HG03469 (cell line): ENCODE data around the gene KHSRP.
"Not testable (repeated sequence)": the region's sequence is repeated elsewhere in the genome, so short reads cannot be mapped to it uniquely, and the experiment has no call there.

Experiments used
- ATAC-seq: cut with Tn5 transposase; IDR thresholded peaks from one replicate; pipeline ENCODE4 v1.9.1; 2021; ENCODE audit warnings: mild to moderate bottlenecking, moderate library complexity, moderate number of reproducible peaks; ENCODE audit not compliant: unreplicated experiment

The KHSRP gene

DNA sequence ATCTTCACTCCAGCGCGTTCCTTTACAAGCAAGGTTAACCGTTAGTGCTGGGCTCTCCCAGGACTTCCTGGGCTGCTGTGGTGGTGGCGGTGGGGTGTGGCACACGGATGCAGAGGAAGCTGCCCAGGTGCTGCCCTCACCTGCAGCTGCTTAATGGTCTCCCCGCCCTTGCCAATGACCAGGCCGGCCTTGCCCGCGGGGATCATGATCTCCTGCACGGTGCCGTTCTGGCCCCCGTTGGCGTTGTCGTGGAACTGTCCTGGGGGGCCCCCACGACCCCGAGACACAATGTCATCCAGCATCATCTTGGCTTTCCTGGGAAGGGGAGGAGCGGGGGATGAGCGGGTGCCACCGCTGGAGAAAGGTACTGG, 6.1 kb downstream of the KHSRP start:
- ATAC-seq, result no peak

DNA sequence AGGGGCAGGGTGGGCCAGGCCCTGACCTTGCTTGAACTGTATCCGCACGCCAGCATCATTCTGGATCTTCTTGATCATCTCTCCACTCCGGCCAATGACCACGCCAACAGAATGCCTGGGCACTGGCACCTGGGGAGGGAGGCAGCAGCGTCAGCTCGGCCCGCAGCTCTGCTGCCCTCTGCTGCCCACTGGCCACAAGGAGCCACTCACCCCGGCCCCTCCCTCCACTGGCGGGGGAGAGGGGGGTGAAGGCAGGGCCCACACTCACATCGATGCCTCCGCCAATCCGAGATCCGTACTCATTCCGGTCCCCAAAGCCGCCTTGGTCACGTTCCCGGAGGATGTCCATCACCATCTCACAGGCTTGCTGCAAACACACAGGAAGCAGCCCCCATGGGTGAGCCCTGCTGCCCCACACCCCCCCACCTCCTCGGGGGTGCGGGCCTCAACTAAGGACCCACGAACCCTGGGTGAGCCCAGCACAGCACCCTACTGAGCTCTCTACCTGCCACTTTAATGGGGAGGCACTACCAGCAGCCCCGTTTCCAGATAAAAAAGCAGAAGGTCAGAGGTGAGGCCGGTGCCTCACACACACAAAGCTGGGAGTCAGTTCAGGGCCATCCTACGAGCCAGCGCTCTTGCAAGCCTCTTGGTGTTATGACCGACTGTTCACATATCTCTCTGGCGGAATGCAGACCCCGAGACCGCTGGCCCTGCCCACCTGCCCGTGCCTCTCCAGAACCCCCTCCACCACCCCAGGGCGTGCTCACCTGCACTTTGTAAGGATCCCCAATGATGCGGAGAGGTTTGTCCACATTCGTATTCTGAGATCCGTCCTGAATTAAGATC, 6.7 kb downstream of the KHSRP start:
- no peak for ATAC-seq

DNA sequence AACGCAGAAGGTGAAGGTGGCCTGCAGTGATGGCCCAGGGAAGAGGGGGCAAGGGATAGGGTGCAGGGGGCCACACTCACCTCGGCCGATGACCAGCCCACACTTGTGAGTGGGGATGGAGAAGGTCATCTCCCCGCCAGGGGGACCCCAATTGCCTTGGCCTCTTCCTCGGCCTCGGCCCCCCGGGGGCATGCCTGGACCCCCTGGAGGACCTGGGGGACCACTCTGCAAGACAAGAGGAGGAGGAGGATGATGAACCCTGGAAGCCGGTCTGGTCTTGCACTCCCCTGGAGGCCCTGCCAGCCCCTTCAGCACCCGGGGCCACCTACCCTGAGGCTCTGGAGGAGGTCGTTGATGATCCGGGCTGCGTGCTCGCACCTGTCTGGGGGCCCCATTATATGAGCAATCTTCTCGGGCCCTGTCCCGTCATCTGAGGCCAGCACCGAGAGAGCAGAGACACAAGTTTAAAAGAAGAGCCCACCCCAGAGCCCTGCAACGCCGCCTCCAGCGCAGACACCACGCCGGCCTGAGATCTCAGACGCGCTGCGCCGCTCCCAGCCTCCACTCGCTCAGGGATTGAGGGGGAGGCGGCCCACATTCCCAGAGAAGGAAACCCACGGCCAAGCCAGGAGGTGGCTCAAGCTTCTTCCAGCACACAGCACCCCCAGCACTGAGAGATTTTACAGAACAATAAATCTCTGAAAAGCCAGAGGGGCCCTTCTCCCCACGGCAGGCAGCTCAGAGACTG, 7.8 kb downstream of the KHSRP start:
- ATAC-seq, result no peak

DNA sequence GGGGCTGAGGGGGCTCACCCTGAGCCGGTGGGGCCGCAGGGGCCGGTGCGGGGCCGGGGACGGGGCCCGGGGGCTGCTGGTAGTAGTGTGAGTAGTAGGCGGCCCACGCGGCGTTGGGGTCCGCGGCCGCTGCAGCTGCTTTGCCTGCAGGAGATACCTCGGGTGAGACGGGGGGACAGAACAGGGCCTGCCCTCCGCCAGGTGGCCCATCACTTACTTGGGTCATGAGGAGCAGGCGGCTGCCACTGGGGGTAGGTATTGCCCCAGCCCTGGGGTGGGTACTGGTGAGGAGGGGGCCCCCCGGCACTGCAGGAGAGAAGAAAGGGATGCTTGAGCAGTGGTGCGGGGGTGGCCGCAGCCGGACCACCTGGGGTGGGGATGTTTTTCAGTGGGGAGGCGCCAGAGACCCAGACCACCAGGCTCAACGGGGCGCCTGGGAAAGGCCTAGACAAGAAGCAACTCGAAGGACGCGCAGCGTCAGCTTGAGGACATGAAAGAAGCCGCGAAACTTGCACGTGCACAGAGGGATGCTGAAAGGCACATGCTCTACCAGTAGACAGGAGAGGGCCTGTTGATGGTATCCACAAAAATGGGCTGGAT, 8.9 kb downstream of the KHSRP start:
- ATAC-seq, result no peak

DNA sequence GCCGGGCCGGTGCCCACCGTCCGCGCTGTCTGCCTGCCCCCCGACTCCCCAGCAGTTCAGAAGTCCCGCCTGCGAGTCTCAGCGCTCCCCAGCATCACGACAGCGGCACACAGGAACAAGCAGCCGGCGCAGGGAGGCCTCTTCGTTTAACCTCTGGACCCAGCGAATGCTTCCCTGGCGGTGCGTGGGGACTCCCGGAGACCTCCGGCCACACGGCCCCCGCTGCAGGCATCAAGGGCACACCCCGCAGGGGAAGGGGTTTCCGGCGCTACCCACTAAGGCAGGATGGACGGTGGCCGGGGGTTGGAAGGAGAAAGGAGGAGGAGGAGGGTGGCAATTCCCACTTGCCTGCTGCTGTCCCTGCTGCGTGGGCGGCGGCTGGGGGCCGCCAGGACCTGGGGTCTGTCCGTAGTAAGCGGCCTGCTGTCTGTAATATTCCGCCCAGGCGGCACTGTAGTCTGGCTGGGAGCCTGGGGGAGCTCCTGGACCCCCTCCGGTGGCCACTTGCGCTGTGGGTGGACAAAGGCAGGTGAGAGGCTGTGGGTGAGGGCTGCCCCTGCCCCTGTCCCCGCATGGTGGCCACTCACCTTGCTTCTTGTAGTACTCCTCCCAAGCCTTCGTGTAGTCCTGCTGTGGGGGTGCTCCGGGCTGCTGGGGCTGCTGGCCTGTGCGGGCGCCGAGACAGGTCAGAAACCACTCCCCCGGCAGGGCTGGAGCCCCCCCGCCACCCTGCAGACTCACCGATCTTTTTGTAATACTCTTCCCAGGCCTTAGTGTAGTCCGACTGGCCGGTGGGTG, 9.6 kb downstream of the KHSRP start:
- no peak for ATAC-seq

DNA sequence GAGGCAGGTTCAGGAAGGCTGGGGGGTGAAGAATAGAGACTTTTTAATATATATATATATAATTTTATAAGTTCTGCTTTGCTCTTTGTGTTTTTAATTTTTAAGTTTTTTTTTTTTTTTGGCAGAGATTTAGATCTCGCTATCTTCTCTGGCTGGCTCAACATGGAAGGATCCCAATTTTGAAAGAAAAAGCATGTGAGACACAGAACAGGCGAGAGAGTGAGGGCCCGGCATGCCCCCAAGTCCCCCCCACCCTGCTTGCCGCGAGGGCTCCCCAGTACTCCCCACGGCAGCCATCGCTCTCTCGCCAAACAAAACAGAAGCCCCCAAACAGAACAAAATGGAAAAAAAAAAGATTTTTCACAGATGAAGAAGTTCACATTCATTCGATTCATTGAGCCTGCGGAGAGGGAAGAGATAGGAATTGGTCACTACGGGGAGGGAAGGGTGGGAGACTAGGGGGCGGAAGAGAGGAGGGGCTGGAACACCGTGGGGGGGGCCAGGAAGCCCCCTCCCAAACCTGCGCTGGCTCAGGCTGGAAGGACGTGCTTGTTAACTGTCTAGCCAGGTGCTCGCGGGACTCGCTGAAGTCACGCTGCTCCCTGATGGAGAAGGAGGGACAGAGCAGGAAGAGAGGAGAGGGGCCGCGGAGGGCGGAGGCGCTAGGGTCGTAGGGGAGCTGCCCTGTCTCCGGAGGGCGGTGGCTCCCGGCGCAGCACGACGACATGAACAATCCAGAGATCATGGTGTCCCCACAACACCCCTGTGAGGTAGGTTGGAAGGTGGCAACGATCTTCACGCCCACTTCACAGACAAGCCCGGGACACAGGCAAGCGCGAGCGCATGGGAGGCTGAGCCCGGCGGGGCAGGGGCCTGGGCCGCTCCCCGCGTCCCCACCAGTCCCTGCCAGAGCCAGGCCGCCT, 10.6 kb downstream of the KHSRP start:
- ATAC-seq, result no peak

DNA sequence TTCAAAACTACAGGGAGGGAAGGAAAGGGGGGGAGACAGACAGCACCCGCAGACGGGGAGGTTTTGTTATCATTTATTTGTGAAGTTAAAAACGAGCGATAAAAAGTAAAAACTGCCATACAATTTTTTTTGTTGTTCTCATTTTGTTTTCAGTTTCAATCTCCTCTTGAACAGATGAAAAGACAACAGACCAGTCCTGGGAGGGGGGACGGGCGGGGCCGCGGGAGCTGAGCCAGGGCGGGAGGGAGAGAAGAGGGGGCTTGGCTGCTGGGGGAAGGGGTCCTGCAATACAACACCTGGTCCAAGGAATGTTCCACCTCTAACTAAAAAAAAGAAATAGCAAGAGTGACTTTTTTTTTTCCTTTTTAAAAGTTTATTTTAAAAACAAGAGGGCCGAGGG, 11.3 kb downstream of the KHSRP start:
- no peak for ATAC-seq

DNA sequence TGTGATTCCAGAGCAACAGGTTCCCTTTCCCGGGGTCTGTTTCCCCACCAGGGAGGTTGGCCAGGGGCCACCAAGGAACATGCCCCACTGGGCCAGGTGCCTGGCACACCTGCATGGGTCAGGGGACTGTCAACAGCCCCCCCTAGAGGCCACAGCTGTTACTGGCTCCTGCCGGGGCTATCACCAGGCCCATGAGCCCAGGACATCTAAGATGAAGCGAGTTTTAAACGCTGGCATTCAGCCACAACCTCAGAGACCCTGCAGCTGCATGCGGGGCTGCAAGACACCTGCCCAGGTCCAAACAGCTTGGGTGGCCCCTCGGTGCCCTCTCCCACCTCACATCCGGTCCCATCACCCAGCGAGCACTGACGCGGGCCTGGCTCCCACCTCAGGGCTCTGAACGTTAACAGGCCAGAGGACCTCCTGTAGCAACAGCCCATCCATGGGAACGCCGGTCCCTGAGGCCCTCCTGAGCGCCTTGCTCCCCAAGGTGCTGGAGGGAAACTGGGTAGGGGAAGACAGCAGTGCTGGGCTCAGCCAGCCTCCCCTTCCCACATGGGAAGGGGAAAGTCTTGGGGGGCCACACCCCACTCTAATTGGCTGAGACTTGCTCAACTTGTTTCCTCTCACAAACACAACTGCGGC, 12.0 kb downstream of the KHSRP start:
- no peak for ATAC-seq

DNA sequence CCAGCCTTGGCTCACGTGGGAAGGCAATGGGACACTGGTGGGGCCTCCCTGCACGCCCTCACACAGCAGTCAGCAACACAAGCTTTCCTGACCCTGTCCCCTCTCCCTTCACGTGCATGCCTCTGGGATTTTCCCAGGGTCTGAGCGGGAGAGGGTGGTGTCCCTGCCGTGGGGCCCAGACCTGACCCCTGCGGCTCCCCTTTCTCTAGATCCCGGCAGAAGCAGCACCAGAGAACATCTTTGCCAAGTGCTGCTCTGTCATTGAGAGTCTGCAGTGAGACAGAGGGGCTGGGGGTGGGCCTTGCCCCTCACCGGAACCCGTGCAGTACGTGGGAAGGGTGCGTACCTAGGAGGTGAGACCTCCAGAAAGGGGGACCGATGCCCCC, 12.6 kb downstream of the KHSRP start:
- no peak for ATAC-seq

DNA sequence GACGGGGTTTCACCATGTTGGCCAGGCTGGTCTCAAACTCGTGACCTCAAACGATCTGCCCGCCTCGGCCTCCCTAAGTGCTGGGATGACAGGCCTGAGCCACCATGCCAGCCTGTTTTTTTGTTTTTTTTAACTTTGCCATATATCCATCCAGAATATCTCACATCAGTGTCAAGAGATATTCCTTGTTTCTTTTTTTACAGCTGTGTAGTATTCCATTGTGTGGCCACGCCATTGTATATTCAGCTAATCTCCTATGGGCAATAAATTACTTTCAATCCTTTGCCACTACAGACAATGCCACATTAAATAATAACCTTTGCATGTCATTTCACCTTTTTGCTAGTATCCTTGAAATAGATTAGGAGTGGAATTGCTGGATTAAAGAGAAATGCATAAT, 15.3 kb downstream of the KHSRP start:
- no peak for ATAC-seq

DNA sequence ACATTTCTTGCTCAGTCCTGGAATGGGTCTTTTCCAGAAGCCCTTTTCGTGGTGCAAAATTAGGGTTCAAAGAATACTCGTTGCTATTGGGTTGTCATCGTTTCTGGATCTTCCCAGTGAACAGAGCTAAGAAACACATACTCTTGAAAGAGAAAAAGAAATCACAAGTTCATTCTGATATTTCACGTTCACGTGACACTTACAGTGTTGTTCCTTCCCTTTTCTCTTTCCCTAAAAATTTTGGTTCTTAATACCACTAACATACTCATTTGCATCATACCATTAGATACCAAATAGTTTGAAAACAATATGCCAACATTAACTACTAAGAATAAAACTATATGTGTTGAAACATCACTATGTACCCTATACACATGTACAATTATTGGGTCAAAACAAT, 18.2 kb downstream of the KHSRP start:
- no peak for ATAC-seq

DNA sequence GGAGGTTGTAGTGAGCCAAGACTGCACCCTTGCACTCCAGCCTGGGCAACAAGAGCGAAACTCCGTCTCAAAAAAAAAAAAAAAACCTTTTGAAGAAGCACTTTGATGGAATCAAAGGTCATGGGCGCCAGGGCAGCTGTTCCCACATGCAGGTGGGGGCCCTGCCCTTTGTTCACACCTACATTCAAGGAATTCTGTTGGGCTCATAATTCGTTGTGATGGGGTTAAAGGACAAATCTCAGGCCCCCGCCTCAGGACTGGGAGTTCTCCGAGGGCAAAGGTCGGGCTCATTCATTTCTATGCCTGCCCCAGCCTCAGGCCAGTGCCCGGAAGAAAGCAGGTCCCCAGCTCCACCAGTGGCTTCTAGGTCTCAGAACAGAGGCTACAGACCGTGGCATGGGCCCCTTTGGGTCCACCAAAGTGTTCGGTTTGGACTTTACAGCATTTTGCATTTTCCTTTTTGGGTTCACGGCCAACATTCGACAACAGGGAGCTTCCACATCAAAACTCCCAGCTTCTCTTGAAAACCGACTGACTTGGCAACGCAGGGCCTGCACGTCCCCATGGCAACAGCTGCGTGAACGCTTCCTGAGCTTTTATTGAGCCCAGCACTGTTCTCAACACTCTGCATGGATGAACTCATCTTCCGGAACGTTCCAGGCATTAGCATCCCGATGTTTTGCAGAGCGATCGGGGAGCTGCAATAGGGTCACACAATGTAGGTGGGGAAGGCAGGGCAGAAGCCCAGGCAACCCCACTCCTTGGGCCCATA, 21.6 kb downstream of the KHSRP start:
- no peak for ATAC-seq

DNA sequence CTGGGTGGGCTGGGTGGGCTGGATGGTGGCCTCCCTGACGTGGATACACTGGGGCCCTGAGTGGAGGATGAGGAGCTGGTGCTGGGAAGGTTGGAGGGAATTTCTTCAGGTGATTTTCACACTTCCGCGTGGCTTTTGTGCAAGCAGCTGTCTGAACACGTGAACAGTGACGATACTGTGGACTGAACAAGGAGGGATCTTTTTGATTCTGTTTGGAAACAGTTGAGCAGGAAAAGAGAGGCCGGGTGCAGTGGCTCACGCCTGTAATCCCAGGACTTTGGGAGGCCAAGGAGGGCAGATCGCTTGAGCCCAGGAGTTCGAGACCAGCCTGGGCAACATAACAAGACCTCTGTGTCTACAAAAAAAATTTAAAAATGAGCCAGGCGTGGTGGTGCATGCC, 22.6 kb downstream of the KHSRP start:
- no peak for ATAC-seq

DNA sequence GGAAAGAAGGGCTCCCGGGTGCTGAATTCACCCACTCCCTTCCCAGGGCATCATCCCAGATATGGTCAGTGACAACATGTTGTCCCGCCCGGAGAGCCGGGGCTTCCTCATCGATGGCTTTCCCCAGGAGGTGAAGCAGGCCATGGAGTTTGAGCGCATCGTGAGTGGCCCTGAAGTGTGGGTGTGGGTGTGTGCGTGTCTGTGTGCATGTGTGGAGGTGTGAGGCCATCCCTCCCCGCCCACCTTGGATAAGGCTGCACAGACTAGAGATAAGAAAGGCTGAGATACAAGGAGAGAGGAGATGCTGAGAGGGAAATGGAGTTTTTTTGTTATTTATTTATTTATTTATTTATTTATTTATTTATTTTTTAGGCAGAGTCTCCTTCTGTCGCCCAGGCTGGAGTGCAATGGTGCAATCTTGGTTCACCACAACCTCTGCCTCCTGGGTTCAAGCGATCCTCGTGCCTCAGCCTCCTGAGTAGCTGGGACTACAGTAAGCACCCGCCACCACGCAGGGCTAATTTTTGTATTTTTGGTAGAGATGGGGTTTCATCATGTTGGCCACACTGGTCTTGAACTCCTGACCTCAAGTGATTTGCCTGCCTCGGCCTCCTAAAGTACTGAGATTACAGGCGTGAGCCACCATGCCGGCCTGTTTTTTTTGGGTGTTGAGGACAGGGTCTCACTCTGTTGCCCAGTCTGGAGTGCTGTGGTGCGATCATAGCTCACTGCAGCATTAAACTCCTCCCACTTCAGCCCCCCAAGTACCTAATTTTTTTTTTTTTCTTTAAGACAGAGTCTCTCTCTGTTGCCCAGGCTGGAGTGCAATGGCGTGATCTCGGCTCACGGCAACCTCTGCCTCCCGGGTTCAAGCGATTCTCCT, 24.3 kb downstream of the KHSRP start:
- ATAC-seq, result not testable (repeated sequence)

DNA sequence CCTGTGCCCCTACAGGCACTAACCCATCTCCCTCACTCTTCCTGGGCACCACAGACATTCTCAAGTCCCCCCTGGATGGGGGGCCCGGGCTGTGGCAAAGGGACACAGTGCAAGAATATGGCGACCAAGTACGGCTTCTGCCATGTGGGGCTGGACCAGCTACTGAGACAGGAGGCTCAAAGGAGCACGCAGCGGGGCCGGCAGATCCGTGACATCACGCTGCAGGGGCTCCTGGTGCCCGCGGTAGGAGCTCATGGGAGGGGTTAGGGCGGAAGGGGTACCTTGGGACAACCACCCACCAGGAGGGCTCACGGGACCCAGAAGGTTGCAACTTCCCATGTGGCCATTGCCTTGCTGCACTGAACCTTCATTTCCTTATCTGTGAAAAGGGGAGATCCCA, 28.3 kb downstream of the KHSRP start:
- no peak for ATAC-seq

DNA sequence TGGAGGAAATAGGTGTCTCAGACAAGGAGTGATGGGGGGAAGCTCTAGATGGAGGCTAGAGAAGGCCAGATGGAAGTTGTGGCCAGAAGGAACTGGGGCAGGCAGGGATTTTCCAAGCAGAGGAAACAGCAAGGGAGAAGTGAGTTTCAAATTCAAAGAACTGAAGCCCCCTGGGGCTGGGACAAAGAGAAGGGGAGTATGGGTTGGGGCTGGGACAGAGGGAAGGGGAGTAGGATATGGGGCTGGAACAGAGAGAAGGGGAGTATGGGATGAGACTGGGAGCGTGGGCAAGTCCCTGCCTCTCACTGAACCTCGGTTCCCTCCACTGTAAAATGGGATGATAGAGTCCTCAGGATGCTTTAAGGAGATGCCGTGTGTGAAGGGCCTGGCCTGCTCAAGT, 29.8 kb downstream of the KHSRP start:
- ATAC-seq, result no peak

DNA sequence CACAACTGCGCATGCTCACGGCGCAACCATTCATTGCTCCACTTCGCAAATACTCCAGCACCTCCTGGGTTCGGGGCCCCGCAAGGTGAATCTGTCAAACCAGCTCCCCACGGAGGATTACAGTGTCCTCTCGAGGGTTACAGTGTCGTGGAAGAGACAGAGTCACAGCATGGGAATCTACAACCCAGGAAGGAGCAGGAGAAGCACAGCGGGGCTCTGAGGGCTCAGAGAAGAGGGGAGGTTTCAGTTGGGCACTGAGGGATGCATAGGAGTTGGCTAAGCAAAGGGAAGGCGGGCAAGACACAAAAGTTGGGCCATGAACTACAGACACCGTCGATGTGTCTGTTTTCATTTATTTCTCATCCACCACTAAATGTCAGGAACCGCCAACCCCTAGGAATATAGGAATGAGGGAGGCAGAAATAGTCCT, 30.6 kb downstream of the KHSRP start:
- ATAC-seq, result no peak
